ENCODE results near the gene COA8. TPM values are rescaled to one million over a fixed set of nuclear protein-coding genes. Genes with fewer than 3 reads are reported as not detected.

The COA8 gene
- total and polyA plus RNA-seq, 8 donors = 17.0 to 31.7 (median 26.5) TPM

- Histone ChIP-seq H3K4me1 (peaks cover 0 to 3% (median 0%) of the 10 kb centered on the region in 3 donors), H3K9me3 (no peaks in the 10 kb centered on the region), H3K27ac (no peak overlapping the region), H3K36me3 (no peaks in the 10 kb centered on the region), H3K27me3 (no peaks in the 10 kb centered on the region), H3K4me3 (no peak overlapping the region)
- WGBS, 2 donors = 66 to 75% methylated on average over 18 of the region's 18 CpGs
- TF ChIP-seq, protein P1, sequence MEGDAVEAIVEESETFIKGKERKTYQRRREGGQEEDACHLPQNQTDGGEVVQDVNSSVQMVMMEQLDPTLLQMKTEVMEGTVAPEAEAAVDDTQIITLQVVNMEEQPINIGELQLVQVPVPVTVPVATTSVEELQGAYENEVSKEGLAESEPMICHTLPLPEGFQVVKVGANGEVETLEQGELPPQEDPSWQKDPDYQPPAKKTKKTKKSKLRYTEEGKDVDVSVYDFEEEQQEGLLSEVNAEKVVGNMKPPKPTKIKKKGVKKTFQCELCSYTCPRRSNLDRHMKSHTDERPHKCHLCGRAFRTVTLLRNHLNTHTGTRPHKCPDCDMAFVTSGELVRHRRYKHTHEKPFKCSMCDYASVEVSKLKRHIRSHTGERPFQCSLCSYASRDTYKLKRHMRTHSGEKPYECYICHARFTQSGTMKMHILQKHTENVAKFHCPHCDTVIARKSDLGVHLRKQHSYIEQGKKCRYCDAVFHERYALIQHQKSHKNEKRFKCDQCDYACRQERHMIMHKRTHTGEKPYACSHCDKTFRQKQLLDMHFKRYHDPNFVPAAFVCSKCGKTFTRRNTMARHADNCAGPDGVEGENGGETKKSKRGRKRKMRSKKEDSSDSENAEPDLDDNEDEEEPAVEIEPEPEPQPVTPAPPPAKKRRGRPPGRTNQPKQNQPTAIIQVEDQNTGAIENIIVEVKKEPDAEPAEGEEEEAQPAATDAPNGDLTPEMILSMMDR (IDR thresholded peaks at IDR 0.05) = no peak
- ATAC-seq (no peak), FAIRE-seq (no peak), DNase-seq (peak in 2 of 6 donors; percentile 32 to 72)
- intact Hi-C loops (cut with DNase I) = no loop called here
Observed at GRCh38 chr14:103537175-103537990, 25.4 kb upstream of the COA8 start.

GRCh38 chr14:103538291-103539055, 24.3 kb upstream of the COA8 start:
- H3K4me1 ChIP-seq = peaks cover 0 to 3% (median 0%) of the 10 kb centered on the region in 3 donors
- H3K27me3 ChIP-seq = no peaks in the 10 kb centered on the region
- ATAC-seq = peak; percentile 3 to 43 (median 28)
- no peaks in the 10 kb centered on the region for H3K9me3 ChIP-seq
- intact Hi-C loops (cut with DNase I) = no loop called here
- H3K36me3 ChIP-seq = no peaks in the 10 kb centered on the region
- DNase-seq = peak in 2 of 6 donors; percentile 56 to 83
- 21 to 33% methylated on average over 29 to 30 of the region's 30 CpGs for WGBS, 2 donors
- H3K27ac ChIP-seq = no peak overlapping the region
- no peak for FAIRE-seq
- TF ChIP-seq, protein P1 (IDR thresholded peaks at IDR 0.05) = no peak
- H3K4me3 ChIP-seq = no peak overlapping the region

- no peaks in the 10 kb centered on the region for H3K36me3 ChIP-seq
- ATAC-seq (no peak), DNase-seq (peak in 2 of 6 donors; percentile 29 to 61), FAIRE-seq (no peak)
- no peaks in the 10 kb centered on the region for H3K27me3 ChIP-seq
- no peak overlapping the region for H3K27ac ChIP-seq
- intact Hi-C loops (cut with DNase I) = no loop called here
- H3K4me1 ChIP-seq = peaks cover 0 to 3% (median 0%) of the 10 kb centered on the region in 3 donors
- H3K4me3 ChIP-seq = no peak overlapping the region
- no peaks in the 10 kb centered on the region for H3K9me3 ChIP-seq
- TF ChIP-seq, protein P1 (IDR thresholded peaks at IDR 0.05) = no peak
- WGBS, 2 donors = 57 to 59% methylated on average over 25 to 28 of the region's 28 CpGs
Observed at GRCh38 chr14:103539056-103539825, 23.5 kb upstream of the COA8 start.

- FAIRE-seq (no peak), ATAC-seq (no peak), DNase-seq (peak in 2 of 6 donors; percentile 34 to 72)
- no peaks in the 10 kb centered on the region for H3K27me3 ChIP-seq
- H3K9me3 ChIP-seq = no peaks in the 10 kb centered on the region
- H3K4me1 ChIP-seq = peaks cover 0 to 3% (median 0%) of the 10 kb centered on the region in 3 donors
- WGBS, 2 donors = 55 to 63% methylated on average over 15 to 17 of the region's 17 CpGs
- H3K36me3 ChIP-seq = no peaks in the 10 kb centered on the region
- intact Hi-C loops (cut with DNase I) = loop anchor here in 1 of 3 donors (10.0 kb wide), 1 partner anchor 46 kb away; no protein-coding TSS in a partner anchor
- H3K27ac ChIP-seq = peak overlapping the region in 1 of 4 donors; percentile 35
- TF ChIP-seq, protein P1 (IDR thresholded peaks at IDR 0.05) = no peak
- H3K4me3 ChIP-seq = no peak overlapping the region
Observed at GRCh38 chr14:103540821-103541708, 21.7 kb upstream of the COA8 start.
